ENCODE results near the gene GPR153. TPM values are rescaled to one million over a fixed set of nuclear protein-coding genes. Genes with fewer than 3 reads are reported as not detected.
"Not testable (repeated sequence)": the region's sequence is repeated elsewhere in the genome, so short reads cannot be mapped to it uniquely, and the experiment has no call there.

Gene GPR153
- polyA plus RNA-seq, 3 donors from 2014 or later: 0.58 to 1.5 (median 0.68) TPM

GRCh38 chr1:6239213-6239752 lies 21.6 kb downstream of the GPR153 start:
- Mint-ChIP-seq H3K27ac (no peak overlapping the region), H3K4me3 (no peak overlapping the region), H3K36me3 (peaks cover 0 to under 1% (median 0%) of the 10 kb centered on the region in 3 donors), H3K9me3 (no peaks in the 10 kb centered on the region), H3K27me3 (ENCODE audit: low read depth in 3 of 3) (peaks cover 6 to 26% (median 22%) of the 10 kb centered on the region in 3 donors), H3K4me1 (peaks cover 10 to 11% of the 10 kb centered on the region in 2 donors)
- DNase-seq: no peak

- no peak overlapping the region for H3K27ac Mint-ChIP-seq
- peaks cover 6 to 26% (median 17%) of the 10 kb centered on the region in 3 donors for H3K27me3 Mint-ChIP-seq (ENCODE audit: low read depth in 3 of 3)
- no peaks in the 10 kb centered on the region for H3K9me3 Mint-ChIP-seq
Observed at GRCh38 chr1:6237093-6237492, 23.8 kb downstream of the GPR153 start.

DNA sequence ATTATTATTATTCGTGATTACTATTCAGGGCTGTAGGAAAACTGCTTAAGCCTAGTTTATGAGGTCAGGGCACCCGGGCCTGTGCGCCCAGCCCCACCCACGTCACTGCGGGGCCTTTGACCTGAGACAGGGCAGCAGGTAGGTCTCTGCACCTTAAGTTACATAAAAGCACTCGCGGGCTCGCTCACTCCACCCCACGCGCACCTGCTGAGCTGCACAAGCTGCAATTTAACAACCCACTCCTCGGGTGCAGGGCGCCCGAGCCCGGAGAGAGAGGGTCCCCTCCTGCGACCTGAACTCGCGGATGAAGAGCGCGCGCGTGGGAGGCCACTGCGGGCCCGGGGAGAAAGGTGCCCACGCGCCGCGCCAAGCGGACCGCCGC lies 25.6 kb downstream of the GPR153 start:
- no peak for DNase-seq

More at GRCh38 chr1:6237093-6237492, 23.8 kb downstream of the GPR153 start:
- Mint-ChIP-seq H3K4me3 (peak overlapping the region; percentile 45 to 52 (median 49)), H3K4me1 (peaks cover 18 to 21% of the 10 kb centered on the region in 2 donors), H3K36me3 (peaks cover 4 to 5% (median 4%) of the 10 kb centered on the region in 3 donors)
- no peak for DNase-seq

DNA sequence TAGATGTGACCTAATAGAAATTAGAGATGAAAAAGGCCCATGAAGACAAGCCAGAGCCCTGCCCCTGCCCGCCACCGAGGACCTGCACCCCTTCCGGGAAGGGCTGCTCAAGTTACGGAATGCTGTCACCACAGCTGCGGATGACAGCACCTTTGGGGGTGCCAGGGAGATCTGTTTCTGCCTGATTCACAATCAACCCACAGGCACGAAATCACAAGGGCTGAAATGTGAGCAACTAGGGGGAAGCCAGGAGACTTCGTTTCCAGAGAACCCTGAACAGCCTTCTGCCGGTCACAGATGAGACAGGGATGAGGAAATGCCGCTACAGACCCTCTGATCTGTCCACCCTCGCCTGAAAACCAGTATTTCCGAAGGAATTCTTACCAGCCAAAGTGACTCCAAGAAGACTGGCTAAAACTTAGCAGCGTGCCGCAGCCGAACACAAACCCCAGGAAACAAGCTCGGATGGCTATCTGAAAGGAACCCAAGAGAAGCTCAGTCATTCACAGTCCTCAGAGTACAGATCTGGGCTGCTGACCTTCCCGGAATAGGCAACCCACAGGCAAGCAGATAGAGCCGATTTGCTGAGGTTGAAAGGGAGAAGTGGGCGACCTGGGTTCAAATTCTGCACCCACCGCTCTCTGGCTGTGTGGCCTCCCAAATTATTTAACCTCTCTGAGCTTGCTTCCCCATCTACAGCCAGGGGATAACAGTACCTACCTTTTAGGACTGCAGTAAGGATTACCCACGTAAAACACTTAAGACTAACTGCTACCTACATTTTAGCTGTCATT lies 26.2 kb downstream of the GPR153 start:
- Mint-ChIP-seq H3K27me3 (ENCODE audit: low read depth in 3 of 3) (peaks cover 3 to 12% (median 12%) of the 10 kb centered on the region in 3 donors), H3K36me3 (peaks cover 4 to 15% (median 7%) of the 10 kb centered on the region in 3 donors), H3K4me3 (peak overlapping the region; percentile 82 to 88 (median 84)), H3K27ac (peak overlapping the region in 3 of 6 donors; percentile 10 to 76 (median 49)), H3K4me1 (peaks cover 17 to 21% of the 10 kb centered on the region in 2 donors), H3K9me3 (no peaks in the 10 kb centered on the region)
- no peak for DNase-seq

More for the DNA sequence above, 25.6 kb downstream of the GPR153 start:
- H3K9me3 Mint-ChIP-seq: no peaks in the 10 kb centered on the region
- peaks cover 4 to 12% (median 7%) of the 10 kb centered on the region in 3 donors for H3K36me3 Mint-ChIP-seq
- peaks cover 3 to 18% (median 12%) of the 10 kb centered on the region in 3 donors for H3K27me3 Mint-ChIP-seq (ENCODE audit: low read depth in 3 of 3)
- H3K4me1 Mint-ChIP-seq: peaks cover 17 to 21% of the 10 kb centered on the region in 2 donors
- H3K4me3 Mint-ChIP-seq: peak overlapping the region; percentile 82 to 88 (median 84)
- H3K27ac Mint-ChIP-seq: peak overlapping the region in 4 of 6 donors; percentile 7 to 76 (median 30)

GRCh38 chr1:6233376-6233775 lies 27.5 kb downstream of the GPR153 start:
- H3K36me3 Mint-ChIP-seq: peaks cover 4 to 17% (median 7%) of the 10 kb centered on the region in 3 donors
- DNase-seq: no peak
- peaks cover 2 to 3% (median 3%) of the 10 kb centered on the region in 3 donors for H3K27me3 Mint-ChIP-seq (ENCODE audit: low read depth in 3 of 3)
- H3K27ac Mint-ChIP-seq: no peak overlapping the region
- peaks cover 17 to 21% of the 10 kb centered on the region in 2 donors for H3K4me1 Mint-ChIP-seq
- H3K9me3 Mint-ChIP-seq: no peaks in the 10 kb centered on the region
- H3K4me3 Mint-ChIP-seq: peak overlapping the region in 3 of 5 donors; percentile 38 to 82 (median 58)

DNA sequence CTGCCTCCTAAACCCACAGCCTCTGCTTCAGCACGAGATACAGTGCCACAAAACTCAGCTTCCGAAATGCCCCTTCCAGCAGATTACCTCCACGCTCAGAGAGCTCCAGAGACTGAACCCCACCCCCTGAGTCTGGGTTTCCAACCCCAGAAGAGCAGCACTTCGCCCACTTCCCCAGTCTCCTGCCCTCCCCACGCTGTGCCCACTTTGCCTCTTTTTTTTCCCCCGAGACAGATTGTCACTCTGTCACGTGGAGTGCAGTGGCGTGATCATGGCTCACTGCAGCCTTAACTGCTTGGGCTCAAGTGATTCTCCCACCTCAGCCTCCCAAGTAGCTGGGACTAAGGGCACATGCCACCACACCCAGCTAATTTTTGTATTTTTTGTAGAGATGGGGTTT lies 35.2 kb downstream of the GPR153 start:
- Mint-ChIP-seq H3K36me3 (peaks cover 13 to 40% (median 27%) of the 10 kb centered on the region in 3 donors), H3K9me3 (no peaks in the 10 kb centered on the region), H3K27me3 (ENCODE audit: low read depth in 3 of 3) (peaks cover 0 to 2% (median 2%) of the 10 kb centered on the region in 3 donors), H3K27ac (peak overlapping the region in 1 of 6 donors; percentile 58), H3K4me3 (no peak overlapping the region), H3K4me1 (no peaks in the 10 kb centered on the region)
- no peak for DNase-seq

DNA sequence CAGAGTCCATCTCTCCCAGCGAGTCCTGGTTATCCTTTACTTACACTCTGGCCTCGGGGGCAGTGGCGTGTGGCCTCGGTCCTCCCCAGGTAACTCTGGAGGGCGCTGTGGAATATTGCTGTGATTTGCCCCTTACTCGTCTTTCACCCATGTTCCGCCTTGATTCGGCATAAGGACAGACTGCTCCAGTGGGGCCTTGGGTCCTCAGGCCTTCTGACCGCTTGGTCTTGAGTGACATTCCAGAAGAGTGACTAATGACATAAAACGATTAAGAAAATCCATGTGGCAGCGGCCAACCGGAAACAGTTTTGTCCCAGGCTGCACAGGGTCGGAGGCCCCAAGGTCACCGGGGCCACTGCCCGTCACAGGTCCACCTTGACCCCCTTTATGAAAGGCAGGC lies 36.2 kb downstream of the GPR153 start:
- Mint-ChIP-seq H3K4me3 (no peak overlapping the region), H3K36me3 (peaks cover 13 to 40% (median 29%) of the 10 kb centered on the region in 3 donors), H3K4me1 (no peaks in the 10 kb centered on the region), H3K9me3 (no peaks in the 10 kb centered on the region), H3K27me3 (ENCODE audit: low read depth in 3 of 3) (peaks cover 0 to 4% (median 2%) of the 10 kb centered on the region in 3 donors), H3K27ac (no peak overlapping the region)
- no peak for DNase-seq

DNA sequence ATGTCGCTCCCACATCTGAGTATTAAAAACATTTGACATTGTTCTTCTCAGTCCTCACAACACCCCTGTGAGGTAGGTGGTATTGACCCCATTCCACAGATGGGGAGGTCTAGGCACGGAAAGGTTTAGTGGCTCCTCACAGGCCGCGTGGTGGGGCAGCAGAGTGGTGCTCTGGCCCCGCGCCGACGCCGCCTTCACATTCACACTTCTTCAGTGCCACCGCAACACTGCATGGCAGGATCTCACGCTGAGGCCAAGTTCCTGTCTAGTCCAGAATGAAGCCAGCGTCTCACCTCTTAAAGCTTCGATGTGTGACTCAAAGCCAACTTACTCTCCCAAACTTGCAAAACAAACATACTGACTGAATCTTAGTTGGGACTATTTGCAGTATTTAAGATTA lies 37.3 kb downstream of the GPR153 start:
- Mint-ChIP-seq H3K9me3 (no peaks in the 10 kb centered on the region), H3K4me3 (no peak overlapping the region), H3K36me3 (peaks cover 13 to 37% (median 29%) of the 10 kb centered on the region in 3 donors), H3K27ac (no peak overlapping the region), H3K27me3 (ENCODE audit: low read depth in 3 of 3) (peaks cover 0 to 4% (median 2%) of the 10 kb centered on the region in 3 donors), H3K4me1 (no peaks in the 10 kb centered on the region)
- no peak for DNase-seq

- H3K4me1 Mint-ChIP-seq: no peaks in the 10 kb centered on the region
- peaks cover 13 to 37% (median 29%) of the 10 kb centered on the region in 3 donors for H3K36me3 Mint-ChIP-seq
- H3K27me3 Mint-ChIP-seq (ENCODE audit: low read depth in 3 of 3): peaks cover under 1 to 4% (median 2%) of the 10 kb centered on the region in 3 donors
- no peak overlapping the region for H3K27ac Mint-ChIP-seq
- H3K9me3 Mint-ChIP-seq: no peaks in the 10 kb centered on the region
- no peak overlapping the region for H3K4me3 Mint-ChIP-seq
- no peak for DNase-seq
Observed at GRCh38 chr1:6222636-6223035, 38.3 kb downstream of the GPR153 start.

DNA sequence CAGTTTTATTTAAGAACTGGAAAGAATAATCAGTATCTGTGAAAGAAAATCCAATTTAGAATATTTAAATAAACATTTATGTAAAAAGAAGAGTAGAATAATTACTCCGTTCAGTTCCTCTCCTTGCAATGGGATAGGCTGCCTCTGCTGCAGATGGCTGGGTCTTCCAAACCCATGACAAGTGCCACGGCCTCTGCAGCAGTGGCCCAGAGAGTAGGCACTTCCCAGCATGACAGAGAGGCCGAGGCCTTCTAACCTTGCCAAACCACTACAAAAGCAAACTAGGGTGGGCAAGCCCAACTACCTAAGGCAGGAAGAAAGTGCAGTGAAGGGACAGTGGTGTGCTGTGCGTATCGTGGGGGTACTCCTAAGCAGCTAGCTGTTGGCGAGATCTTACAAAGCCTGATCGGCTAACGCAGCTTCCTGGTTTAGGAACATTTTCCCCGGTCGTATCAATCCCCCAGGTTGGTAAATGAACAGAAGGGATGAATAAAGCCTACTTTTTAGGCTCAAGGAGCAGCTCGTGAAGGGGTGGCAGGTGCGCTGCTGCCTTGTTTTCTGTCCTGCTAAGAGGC lies 39.6 kb downstream of the GPR153 start:
- Mint-ChIP-seq H3K4me3 (no peak overlapping the region), H3K27ac (no peak overlapping the region), H3K9me3 (no peaks in the 10 kb centered on the region), H3K4me1 (no peaks in the 10 kb centered on the region), H3K36me3 (peaks cover 8 to 28% (median 21%) of the 10 kb centered on the region in 3 donors), H3K27me3 (ENCODE audit: low read depth in 3 of 3) (peaks cover 2 to 4% (median 4%) of the 10 kb centered on the region in 3 donors)
- no peak for DNase-seq

DNA sequence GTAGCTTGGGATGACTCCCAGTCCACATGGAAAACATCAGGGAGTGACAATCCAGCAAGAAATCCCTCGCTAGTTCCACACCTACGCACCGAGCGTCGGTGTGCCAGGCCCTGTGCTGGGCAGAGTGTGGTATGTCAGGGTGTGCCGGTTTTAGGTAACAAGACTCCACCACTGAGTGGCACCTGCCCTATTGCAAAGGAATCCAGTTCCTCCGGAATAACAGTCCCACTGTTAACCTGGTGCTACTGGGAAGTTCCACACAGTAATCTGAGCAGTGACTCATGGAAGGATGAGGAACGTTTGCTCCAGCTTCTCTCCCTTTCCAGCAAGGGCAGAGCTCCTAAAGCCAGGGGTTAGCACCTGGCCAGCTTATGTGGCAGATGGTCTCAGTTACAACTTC lies 40.7 kb downstream of the GPR153 start:
- no peaks in the 10 kb centered on the region for H3K4me1 Mint-ChIP-seq
- H3K27ac Mint-ChIP-seq: no peak overlapping the region
- no peaks in the 10 kb centered on the region for H3K9me3 Mint-ChIP-seq
- H3K27me3 Mint-ChIP-seq (ENCODE audit: low read depth in 3 of 3): peaks cover 2% of the 10 kb centered on the region in 3 donors
- peaks cover 8 to 20% (median 19%) of the 10 kb centered on the region in 3 donors for H3K36me3 Mint-ChIP-seq
- no peak for DNase-seq
- no peak overlapping the region for H3K4me3 Mint-ChIP-seq

- H3K4me1 Mint-ChIP-seq; H3K27me3 Mint-ChIP-seq (ENCODE audit: low read depth in 3 of 3); H3K4me3 Mint-ChIP-seq: not testable (repeated sequence)
Observed at GRCh38 chr1:6219641-6220040, 41.3 kb downstream of the GPR153 start.

DNA sequence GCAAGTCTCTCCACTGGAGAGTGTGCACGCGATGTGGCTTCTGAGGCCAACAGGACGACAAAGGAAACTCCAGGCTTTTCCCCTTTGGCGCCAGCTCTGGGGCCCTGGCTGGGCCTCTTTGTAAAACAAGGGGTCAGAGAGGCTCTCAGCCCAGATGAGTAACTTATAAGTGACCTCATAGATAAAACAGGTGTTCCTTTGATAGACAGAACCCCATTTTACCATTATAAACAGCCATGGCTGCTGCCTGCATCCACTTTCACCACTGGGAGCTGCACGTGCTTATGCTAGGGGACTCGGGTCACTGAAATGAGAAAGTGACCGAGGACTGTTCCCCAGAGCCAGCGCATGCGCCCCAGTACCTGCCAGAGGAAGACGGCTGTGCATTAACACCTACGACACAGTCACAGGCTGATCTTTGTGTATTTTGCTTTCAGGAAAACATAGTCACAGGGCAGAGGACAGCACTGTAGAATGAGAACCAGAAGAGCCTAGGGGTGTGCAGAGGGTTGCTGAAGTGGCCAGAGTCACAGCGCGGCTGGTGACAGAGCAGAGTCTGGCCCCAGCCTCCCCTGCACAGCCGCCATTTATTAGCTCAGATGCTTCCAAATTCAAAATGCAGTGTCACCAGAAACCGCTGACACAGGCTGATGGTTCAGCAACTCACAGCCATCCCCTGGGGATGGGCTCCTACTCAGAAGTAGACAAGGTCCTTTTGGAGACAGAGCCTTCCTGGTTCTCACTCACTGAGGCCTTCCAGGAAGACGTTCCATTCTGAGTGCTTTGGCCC lies 42.3 kb downstream of the GPR153 start:
- Mint-ChIP-seq H3K36me3 (peaks cover 0 to 9% (median 7%) of the 10 kb centered on the region in 3 donors), H3K27me3 (ENCODE audit: low read depth in 3 of 3) (peaks cover 2 to 5% (median 2%) of the 10 kb centered on the region in 3 donors), H3K9me3 (no peaks in the 10 kb centered on the region), H3K4me3 (no peak overlapping the region), H3K27ac (no peak overlapping the region), H3K4me1 (no peaks in the 10 kb centered on the region)
- no peak for DNase-seq

More at GRCh38 chr1:6219641-6220040, 41.3 kb downstream of the GPR153 start:
- not testable (repeated sequence) for H3K9me3 Mint-ChIP-seq, DNase-seq, H3K27ac Mint-ChIP-seq
- peaks cover 8 to 19% (median 18%) of the 10 kb centered on the region in 3 donors for H3K36me3 Mint-ChIP-seq
